Right lobe of liver (tissue), 6 donors: ENCODE data around the gene NUP210. TPM values are rescaled to one million over a fixed set of nuclear protein-coding genes. Genes with fewer than 3 reads are reported as not detected.

Experiments used
- ATAC-seq, 4 donors: fragments of 200-7000 bp; cut with Tn5 transposase; one replicate each; pipeline ENCODE4 v1.9.1; 2020; ENCODE audit warnings: mild to moderate bottlenecking in 4 of 4, moderate library complexity in 4 of 4
- DNase-seq, 3 donors: peaks; one replicate each; pipeline ENCODE4 v3.0.0-alpha.2; 2020
- H3K27ac ChIP-seq, 3 donors: fragments of 200-600 bp; one replicate each; pipeline ENCODE4 v1.8.0; 2022
- H3K27me3 ChIP-seq, 2 donors: fragments of 200-600 bp; one replicate each; pipeline ENCODE4 v1.8.0; 2022
- H3K36me3 ChIP-seq, 4 donors: fragments of 200-600 bp; sonication (generic) in 1 of 4; one replicate each; pipeline versions ENCODE4 v1.5.1 to v1.8.0; 2017 to 2022; ENCODE audit warnings: control low read depth in 1 of 4
- H3K4me1 ChIP-seq, 4 donors: fragments of 200-600 bp; sonication (generic) in 1 of 4; one replicate each; pipeline versions ENCODE4 v1.5.1 to v1.8.0; 2017 to 2022; ENCODE audit warnings: control low read depth in 1 of 4
- H3K4me3 ChIP-seq, 3 donors: fragments of 200-600 bp; one replicate each; pipeline ENCODE4 v1.8.0; 2022
- H3K9me3 ChIP-seq, 4 donors: fragments of 200-600 bp; sonication (generic) in 1 of 4; one replicate each; pipeline versions ENCODE4 v1.5.1 to v1.8.0; 2017 to 2022; ENCODE audit warnings: control low read depth in 1 of 4
- POLR2A ChIP-seq: fragments of 450-650 bp; IDR thresholded peaks from one replicate; pipeline ENCODE4 v1.6.1; 2017; ENCODE audit warnings: antibody characterized with exemption, mild to moderate bottlenecking
- WGBS: methylation state at CpG from one replicate; pipeline ENCODE4 v1.1.6; 2018; ENCODE audit warnings: low coverage, low lambda C conversion rate; ENCODE audit not compliant: insufficient coverage; ENCODE audit errors: missing lambda C conversion rate; 5-methylcytosine and 5-hydroxymethylcytosine counted together
- intact Hi-C, 2 donors: fragments of 100-400 bp; cut with DNase I; formaldehyde crosslinking; loops; one replicate each; pipeline versions ENCODE4 v1.11.2 to v1.14.1; 2022
- total RNA-seq, 6 experiments: library from RNA; depleted of rRNA in 2 of 6; stranded (reverse); fragments of >200 nt in 2 of 6; fragmentation: NEBNext Ultra II Directional in 3 of 6; extraction: Animal tissue kit (Norgen Biotek cat#: 25700) in 3 of 6; gene quantifications; one replicate each; pipeline versions ENCODE4 v1.1.0 to v1.2.4, GENCODE V29; 2016 to 2023
- TF ChIP-seq, protein P1 (sequence below), 4 donors: fragments of 200-600 bp in 3 of 4; fragments of 450-650 bp in 1 of 4; IDR thresholded peaks; one replicate each; pipeline versions ENCODE4 v1.5.1 to v1.8.0; 2016 to 2022; ENCODE audit warnings: antibody characterized with exemption in 4 of 4, mild to moderate bottlenecking in 2 of 4
- donor health status: DM: no; HTN: yes; CAD: no.
- donor health status: DM: no; HTN: no; CAD: no.
- donor health status: DM: no; HTN: no; CAD: no.
- donor health status: DM: no; HTN: yes; CAD: no.
- donor health status: DM: no; HTN: yes; CAD: no.

NUP210 gene
- total RNA-seq, 6 experiments from 2014 or later = 11.7 to 17.7 (median 15.6) TPM

DNA sequence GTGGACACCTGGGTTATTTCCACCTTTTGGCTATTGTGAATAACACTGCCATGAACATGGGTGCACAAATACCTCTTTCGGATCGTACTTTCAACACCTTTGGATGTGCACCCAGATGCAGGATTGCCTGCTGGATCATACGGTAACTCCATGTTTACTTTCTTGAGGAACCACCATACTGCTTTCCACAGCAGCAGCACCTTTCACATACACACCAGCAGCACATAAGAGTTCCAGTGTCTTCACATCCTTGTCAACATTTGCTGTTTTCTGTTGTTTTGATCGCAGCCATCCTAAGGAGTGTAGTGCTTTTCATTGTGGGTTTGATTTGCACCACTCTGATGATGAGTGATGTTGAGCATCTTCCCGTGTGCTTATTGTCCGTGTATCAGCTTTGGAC, 51.3 kb downstream of the NUP210 start:
- H3K27me3 ChIP-seq = no peaks in the 10 kb centered on the region
- H3K9me3 ChIP-seq = no peaks in the 10 kb centered on the region
- H3K36me3 ChIP-seq = peaks cover 0 to 25% (median 8%) of the 10 kb centered on the region in 4 donors
- ATAC-seq (no peak), DNase-seq (no peak)
- WGBS = 91% methylated on average over 6 of the region's 6 CpGs
- no peak overlapping the region for H3K4me3 ChIP-seq
- H3K27ac ChIP-seq = no peak overlapping the region
- intact Hi-C loops = no loop called here
- peaks cover 0 to 11% (median 5%) of the 10 kb centered on the region in 4 donors for H3K4me1 ChIP-seq
- TF ChIP-seq POLR2A = no peak
- TF ChIP-seq, protein P1, sequence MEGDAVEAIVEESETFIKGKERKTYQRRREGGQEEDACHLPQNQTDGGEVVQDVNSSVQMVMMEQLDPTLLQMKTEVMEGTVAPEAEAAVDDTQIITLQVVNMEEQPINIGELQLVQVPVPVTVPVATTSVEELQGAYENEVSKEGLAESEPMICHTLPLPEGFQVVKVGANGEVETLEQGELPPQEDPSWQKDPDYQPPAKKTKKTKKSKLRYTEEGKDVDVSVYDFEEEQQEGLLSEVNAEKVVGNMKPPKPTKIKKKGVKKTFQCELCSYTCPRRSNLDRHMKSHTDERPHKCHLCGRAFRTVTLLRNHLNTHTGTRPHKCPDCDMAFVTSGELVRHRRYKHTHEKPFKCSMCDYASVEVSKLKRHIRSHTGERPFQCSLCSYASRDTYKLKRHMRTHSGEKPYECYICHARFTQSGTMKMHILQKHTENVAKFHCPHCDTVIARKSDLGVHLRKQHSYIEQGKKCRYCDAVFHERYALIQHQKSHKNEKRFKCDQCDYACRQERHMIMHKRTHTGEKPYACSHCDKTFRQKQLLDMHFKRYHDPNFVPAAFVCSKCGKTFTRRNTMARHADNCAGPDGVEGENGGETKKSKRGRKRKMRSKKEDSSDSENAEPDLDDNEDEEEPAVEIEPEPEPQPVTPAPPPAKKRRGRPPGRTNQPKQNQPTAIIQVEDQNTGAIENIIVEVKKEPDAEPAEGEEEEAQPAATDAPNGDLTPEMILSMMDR (IDR thresholded peaks at IDR 0.05) = no peak

DNA sequence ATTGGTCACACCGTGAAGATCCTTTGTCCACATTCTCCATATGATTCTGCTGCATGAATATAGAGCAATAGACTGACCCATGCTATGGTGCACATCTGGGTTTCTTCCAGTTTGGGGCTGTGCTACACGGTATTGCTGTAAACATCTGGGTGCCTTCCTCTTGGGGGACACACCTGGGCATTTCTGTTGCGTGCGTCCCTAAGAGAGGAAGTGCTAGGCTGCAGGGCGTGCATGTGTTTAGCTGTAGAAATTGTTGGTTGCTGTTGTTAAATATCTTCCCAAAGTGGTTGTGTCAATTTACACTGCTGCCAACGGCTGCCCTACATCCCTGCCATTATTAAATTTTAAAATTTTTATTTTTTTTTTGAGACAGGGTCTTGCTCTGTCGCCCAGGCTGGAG, 52.4 kb downstream of the NUP210 start:
- 98% methylated on average over 4 of the region's 7 CpGs for WGBS
- Histone ChIP-seq H3K27me3 (no peaks in the 10 kb centered on the region), H3K27ac (no peak overlapping the region), H3K4me3 (no peak overlapping the region), H3K36me3 (peaks cover 0 to 20% (median 6%) of the 10 kb centered on the region in 4 donors), H3K9me3 (no peaks in the 10 kb centered on the region), H3K4me1 (peaks cover 0 to 17% (median 7%) of the 10 kb centered on the region in 4 donors)
- DNase-seq (no peak), ATAC-seq (no peak)
- TF ChIP-seq, protein P1 (IDR thresholded peaks at IDR 0.05) = no peak
- TF ChIP-seq POLR2A = no peak
- intact Hi-C loops = no loop called here

DNA sequence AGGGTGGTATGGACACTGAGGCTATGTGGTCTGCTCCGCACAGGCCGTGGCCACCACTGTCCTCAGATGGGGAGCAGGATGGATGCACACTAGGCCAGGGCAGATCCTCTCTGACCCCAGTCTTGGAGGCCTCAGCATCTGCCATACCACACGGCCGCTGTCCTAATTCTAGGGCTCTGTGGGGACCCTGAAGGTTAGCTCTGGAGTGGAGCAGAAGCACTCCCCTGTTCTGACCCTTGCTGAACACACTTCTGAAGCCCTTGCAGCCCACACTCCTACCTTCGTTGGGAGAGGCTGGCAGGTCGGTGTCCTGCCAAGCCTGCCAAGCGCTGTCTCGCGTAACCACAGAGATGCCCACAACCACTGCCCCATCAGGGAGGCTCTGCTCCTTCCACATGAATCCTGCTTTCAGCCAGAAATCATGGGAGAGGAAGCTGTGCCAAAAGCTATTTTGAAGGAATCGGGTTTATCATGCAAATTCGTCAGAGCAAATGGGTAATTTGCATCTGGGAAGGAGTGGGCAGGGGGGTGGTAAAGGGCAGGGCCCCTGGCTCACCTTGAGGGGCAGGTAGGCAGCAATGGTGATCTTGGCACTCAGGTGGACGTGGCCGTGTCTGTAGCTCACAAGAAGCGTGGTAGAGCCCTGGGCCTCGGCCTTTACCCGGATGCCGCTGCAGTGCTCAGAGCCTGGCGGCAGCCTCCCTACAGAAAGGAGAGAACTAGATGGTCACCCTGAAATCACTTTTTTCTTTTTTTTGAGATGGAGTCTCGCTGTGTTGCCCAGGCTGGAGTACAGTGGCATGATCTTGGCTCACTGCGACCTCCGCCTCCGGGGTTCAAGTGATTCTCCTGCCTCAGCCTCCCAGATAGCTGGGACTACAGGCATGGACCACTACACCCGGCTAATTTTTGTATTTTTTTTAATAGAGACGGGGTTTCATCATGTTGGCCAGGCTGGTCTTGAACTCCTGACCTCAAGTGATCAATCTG, 54.4 kb downstream of the NUP210 start:
- no peak for DNase-seq
- intact Hi-C loops = no loop called here
- no peak for ATAC-seq
- H3K4me3 ChIP-seq = no peak overlapping the region
- H3K27me3 ChIP-seq = no peaks in the 10 kb centered on the region
- H3K4me1 ChIP-seq = peaks cover 0 to 17% (median 7%) of the 10 kb centered on the region in 4 donors
- 77% methylated on average over 6 of the region's 24 CpGs for WGBS
- no peaks in the 10 kb centered on the region for H3K9me3 ChIP-seq
- peaks cover 0 to 11% (median 0%) of the 10 kb centered on the region in 4 donors for H3K36me3 ChIP-seq
- no peak overlapping the region for H3K27ac ChIP-seq
- TF ChIP-seq POLR2A = no peak
- TF ChIP-seq, protein P1 (IDR thresholded peaks at IDR 0.05) = no peak

DNA sequence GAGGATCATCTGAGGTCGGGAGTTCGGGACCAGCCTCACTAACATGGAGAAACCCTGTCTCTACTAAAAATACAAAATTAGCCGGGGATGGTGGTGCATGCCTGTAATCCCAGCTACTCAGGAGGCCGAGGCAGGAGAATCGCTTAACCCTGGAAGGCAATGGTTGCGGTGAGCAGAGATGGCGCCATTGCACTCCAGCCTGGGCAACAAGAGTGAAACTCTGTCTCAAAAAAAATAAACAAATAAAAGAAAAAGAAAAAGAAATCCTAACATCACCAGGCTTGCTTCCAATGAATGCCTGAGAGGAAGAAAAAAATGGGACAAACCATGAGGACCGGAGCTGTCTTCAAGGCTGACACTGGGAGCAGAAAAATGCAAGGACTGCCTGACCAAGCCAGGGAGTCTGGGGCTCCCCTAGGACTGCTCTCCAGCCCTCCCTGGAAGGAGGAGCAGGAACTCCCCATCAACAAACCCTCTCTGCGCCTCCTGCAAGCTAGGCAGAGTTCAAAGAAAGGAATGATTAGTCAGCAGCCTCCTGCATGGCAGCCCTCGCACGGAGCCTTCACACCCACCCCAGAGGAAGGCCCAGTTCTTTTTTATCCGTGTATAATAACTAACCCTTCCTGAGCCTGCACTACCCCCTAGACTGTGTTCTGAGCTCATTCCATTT, 55.4 kb downstream of the NUP210 start:
- intact Hi-C loops = no loop called here
- Histone ChIP-seq H3K9me3 (no peaks in the 10 kb centered on the region), H3K4me3 (no peak overlapping the region), H3K27ac (peak overlapping the region in 1 of 3 donors; percentile 48), H3K36me3 (peaks cover 0 to 17% (median 3%) of the 10 kb centered on the region in 4 donors), H3K4me1 (peaks cover 0 to 17% (median 7%) of the 10 kb centered on the region in 4 donors), H3K27me3 (no peaks in the 10 kb centered on the region)
- TF ChIP-seq, protein P1 (IDR thresholded peaks at IDR 0.05) = no peak
- TF ChIP-seq POLR2A = no peak
- DNase-seq (no peak), ATAC-seq (no peak)
- 76% methylated on average over 9 of the region's 12 CpGs for WGBS
